GM18868 (cell line): ENCODE results near the gene TRIM29.

ENCODE experiments used
- ATAC-seq: cut with Tn5 transposase; IDR thresholded peaks from one replicate; pipeline ENCODE4 v1.9.1; 2021; ENCODE audit warnings: mild to moderate bottlenecking, moderate library complexity; ENCODE audit not compliant: unreplicated experiment

Gene TRIM29

GRCh38 chr11:120123946-120124345 is 14.0 kb downstream of the TRIM29 start:
- no peak for ATAC-seq

GRCh38 chr11:120122924-120123683 is 14.8 kb downstream of the TRIM29 start:
- no peak for ATAC-seq

- ATAC-seq, result no peak
These were observed 15.9 kb downstream of the TRIM29 start for GRCh38 chr11:120121914-120122473.

GRCh38 chr11:120121336-120121735 is 16.6 kb downstream of the TRIM29 start:
- no peak for ATAC-seq

- no peak for ATAC-seq
These were observed 17.0 kb downstream of the TRIM29 start for GRCh38 chr11:120120805-120121335.

- no peak for ATAC-seq
These were observed 18.8 kb downstream of the TRIM29 start for GRCh38 chr11:120119121-120119520.

GRCh38 chr11:120117991-120118390 is 19.9 kb downstream of the TRIM29 start:
- ATAC-seq, result no peak

GRCh38 chr11:120116966-120117365 is 20.9 kb downstream of the TRIM29 start:
- ATAC-seq, result no peak

- no peak for ATAC-seq
These were observed 22.5 kb downstream of the TRIM29 start for GRCh38 chr11:120115272-120116000.

- no peak for ATAC-seq
These were observed 25.6 kb downstream of the TRIM29 start for GRCh38 chr11:120112174-120112796.

- no peak for ATAC-seq
These were observed 28.4 kb downstream of the TRIM29 start for GRCh38 chr11:120109531-120109930.

- no peak for ATAC-seq
These were observed 29.1 kb downstream of the TRIM29 start for GRCh38 chr11:120108785-120109168.

- ATAC-seq, result no peak
These were observed 29.6 kb downstream of the TRIM29 start for GRCh38 chr11:120108154-120108784.

GRCh38 chr11:120107692-120108091 is 30.2 kb downstream of the TRIM29 start:
- no peak for ATAC-seq

GRCh38 chr11:120106354-120107150 is 31.4 kb downstream of the TRIM29 start:
- no peak for ATAC-seq

- ATAC-seq, result no peak
These were observed 32.3 kb downstream of the TRIM29 start for GRCh38 chr11:120105576-120105975.

- no peak for ATAC-seq
These were observed 33.8 kb downstream of the TRIM29 start for GRCh38 chr11:120104041-120104565.

- ATAC-seq, result no peak
These were observed 35.1 kb downstream of the TRIM29 start for GRCh38 chr11:120102864-120103122.

- no peak for ATAC-seq
These were observed 35.7 kb downstream of the TRIM29 start for GRCh38 chr11:120102050-120102863.
